Measurements from ENCODE around the gene OR5W2.
"Not testable (repeated sequence)": the region's sequence is repeated elsewhere in the genome, so short reads cannot be mapped to it uniquely, and the experiment has no call there.

OR5W2 gene

DNA sequence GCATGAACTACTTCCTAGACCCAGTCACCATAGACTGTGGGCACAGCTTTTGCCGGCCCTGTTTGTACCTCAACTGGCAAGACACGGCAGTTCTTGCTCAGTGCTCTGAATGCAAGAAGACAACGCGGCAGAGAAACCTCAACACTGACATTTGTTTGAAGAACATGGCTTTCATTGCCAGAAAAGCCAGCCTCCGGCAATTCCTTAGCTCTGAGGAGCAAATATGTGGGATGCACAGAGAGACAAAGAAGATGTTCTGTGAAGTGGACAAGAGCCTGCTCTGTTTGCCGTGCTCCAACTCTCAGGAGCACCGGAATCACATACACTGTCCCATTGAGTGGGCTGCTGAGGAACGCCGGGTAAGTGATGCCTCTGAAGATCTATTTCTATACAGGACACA lies 28.9 kb downstream of the OR5W2 start:
- H3K4me3 ChIP-seq (ENCODE audit: low read depth, low read length); H3K23ac ChIP-seq (ENCODE audit: low read length); DNase-seq; H2BK12ac ChIP-seq (ENCODE audit: low read length); H3K27me3 ChIP-seq (ENCODE audit: insufficient read depth, low read length); H4K12ac ChIP-seq (ENCODE audit: low read depth, low read length); H2AFZ ChIP-seq (ENCODE audit: insufficient read depth, low read length, poor library complexity); H3K79me2 ChIP-seq (ENCODE audit: control insufficient read depth, insufficient read depth, low read length, poor library complexity); H3K79me1 ChIP-seq (ENCODE audit: low read length); H2AK5ac ChIP-seq (ENCODE audit: low read length); H3K14ac ChIP-seq (ENCODE audit: low read length); H3K4me2 ChIP-seq (ENCODE audit: low read length); H3K4ac ChIP-seq (ENCODE audit: low read depth, low read length); H4K8ac ChIP-seq (ENCODE audit: low read depth, low read length); H3K27ac ChIP-seq (ENCODE audit: low read depth, low read length); H3K4me1 ChIP-seq (ENCODE audit: control insufficient read depth in 1 of 2, insufficient read depth in 2 of 2, low read length in 2 of 2); H3K9me3 ChIP-seq (ENCODE audit: insufficient read depth, low read depth, low read length); H3K36me3 ChIP-seq (ENCODE audit: control insufficient read depth in 1 of 2, insufficient read depth in 2 of 2, low read length in 2 of 2); H2BK5ac ChIP-seq (ENCODE audit: low read depth, low read length, poor library complexity); H3K9ac ChIP-seq (ENCODE audit: low read length); H3K18ac ChIP-seq (ENCODE audit: low read length); H4K91ac ChIP-seq (ENCODE audit: low read depth, low read length); H2BK120ac ChIP-seq (ENCODE audit: insufficient read depth, low read length, poor library complexity): not testable (repeated sequence)
- whole genome bisulfite sequencing (ENCODE audit: extremely low coverage, insufficient coverage, insufficient read length) = no CpG with 5 or more reads among the region's 9 CpGs

DNA sequence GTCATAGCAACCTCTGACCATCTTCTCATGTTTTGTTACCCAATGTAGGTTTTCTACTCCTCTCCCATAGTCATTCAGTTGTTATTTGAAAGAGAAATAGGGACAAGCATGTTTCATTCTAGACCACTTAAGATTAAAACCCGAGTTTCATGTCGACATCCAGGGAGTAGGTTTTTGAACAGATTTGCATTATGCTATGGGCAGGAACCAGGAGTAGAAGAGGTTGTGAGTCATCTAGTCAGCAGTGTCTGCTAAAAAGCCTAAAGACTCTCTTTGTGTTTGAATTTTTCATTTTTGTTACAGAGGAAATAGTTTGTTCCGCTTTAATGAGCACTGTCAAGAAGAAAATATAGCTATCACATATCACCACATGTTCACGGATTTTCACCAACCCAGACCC lies 29.4 kb downstream of the OR5W2 start:
- not testable (repeated sequence) for H2AFZ ChIP-seq (ENCODE audit: insufficient read depth, low read length, poor library complexity); H3K4ac ChIP-seq (ENCODE audit: low read depth, low read length); H3K27ac ChIP-seq (ENCODE audit: low read depth, low read length); H3K9me3 ChIP-seq (ENCODE audit: insufficient read depth, low read depth, low read length); H2BK5ac ChIP-seq (ENCODE audit: low read depth, low read length, poor library complexity); H3K23ac ChIP-seq (ENCODE audit: low read length); H4K12ac ChIP-seq (ENCODE audit: low read depth, low read length); H3K27me3 ChIP-seq (ENCODE audit: insufficient read depth, low read length); H3K18ac ChIP-seq (ENCODE audit: low read length); H3K79me2 ChIP-seq (ENCODE audit: control insufficient read depth, insufficient read depth, low read length, poor library complexity); H3K4me1 ChIP-seq (ENCODE audit: control insufficient read depth in 1 of 2, insufficient read depth in 2 of 2, low read length in 2 of 2); H3K9ac ChIP-seq (ENCODE audit: low read length); H4K91ac ChIP-seq (ENCODE audit: low read depth, low read length); H3K4me2 ChIP-seq (ENCODE audit: low read length); H3K36me3 ChIP-seq (ENCODE audit: control insufficient read depth in 1 of 2, insufficient read depth in 2 of 2, low read length in 2 of 2); H3K4me3 ChIP-seq (ENCODE audit: low read depth, low read length); H3K14ac ChIP-seq (ENCODE audit: low read length); H2BK120ac ChIP-seq (ENCODE audit: insufficient read depth, low read length, poor library complexity); H2BK12ac ChIP-seq (ENCODE audit: low read length); H2AK5ac ChIP-seq (ENCODE audit: low read length); DNase-seq; H4K8ac ChIP-seq (ENCODE audit: low read depth, low read length); H3K79me1 ChIP-seq (ENCODE audit: low read length)
- no CpG with 5 or more reads among the region's 4 CpGs for WGBS (ENCODE audit: extremely low coverage, insufficient coverage, insufficient read length)

DNA sequence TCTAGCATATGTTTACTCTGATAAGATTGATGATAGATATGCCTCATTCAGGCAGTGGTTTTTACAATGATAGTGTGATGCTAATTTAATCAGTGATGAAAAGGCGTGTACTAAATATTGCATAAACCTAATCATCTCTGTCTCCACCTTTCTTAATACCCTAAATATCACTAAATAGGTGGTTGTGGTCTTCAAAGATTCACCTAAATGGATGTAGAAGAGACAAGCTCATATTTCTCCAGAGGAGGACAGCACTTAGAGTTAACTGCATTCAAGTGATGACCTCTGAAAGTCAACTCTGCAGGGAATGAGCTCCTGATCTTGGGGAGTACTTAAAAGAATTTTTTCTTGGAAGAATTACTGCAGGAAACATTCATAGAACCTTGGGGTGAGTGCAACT lies 31.4 kb downstream of the OR5W2 start, which contains the start of gene TRIM51:
Gene TRIM51, plus strand, starts transcription at position 301 of the 400 bp plus-strand sequence. CDS start 2,132 bp downstream, outside the sequence.
- not testable (repeated sequence) for H3K4me2 ChIP-seq (ENCODE audit: low read length); H3K9ac ChIP-seq (ENCODE audit: low read length); H3K27ac ChIP-seq (ENCODE audit: low read depth, low read length); H3K4me3 ChIP-seq (ENCODE audit: low read depth, low read length); H3K36me3 ChIP-seq (ENCODE audit: control insufficient read depth in 1 of 2, insufficient read depth in 2 of 2, low read length in 2 of 2); H2BK120ac ChIP-seq (ENCODE audit: insufficient read depth, low read length, poor library complexity); H2BK12ac ChIP-seq (ENCODE audit: low read length); H3K4ac ChIP-seq (ENCODE audit: low read depth, low read length); H2AK5ac ChIP-seq (ENCODE audit: low read length); H3K4me1 ChIP-seq (ENCODE audit: control insufficient read depth in 1 of 2, insufficient read depth in 2 of 2, low read length in 2 of 2); H3K23ac ChIP-seq (ENCODE audit: low read length); H2BK5ac ChIP-seq (ENCODE audit: low read depth, low read length, poor library complexity); H4K12ac ChIP-seq (ENCODE audit: low read depth, low read length); H3K79me2 ChIP-seq (ENCODE audit: control insufficient read depth, insufficient read depth, low read length, poor library complexity); DNase-seq; H3K27me3 ChIP-seq (ENCODE audit: insufficient read depth, low read length); H3K9me3 ChIP-seq (ENCODE audit: insufficient read depth, low read depth, low read length); H3K14ac ChIP-seq (ENCODE audit: low read length); H2AFZ ChIP-seq (ENCODE audit: insufficient read depth, low read length, poor library complexity); H3K79me1 ChIP-seq (ENCODE audit: low read length); H4K91ac ChIP-seq (ENCODE audit: low read depth, low read length); H4K8ac ChIP-seq (ENCODE audit: low read depth, low read length); H3K18ac ChIP-seq (ENCODE audit: low read length)
- WGBS (ENCODE audit: extremely low coverage, insufficient coverage, insufficient read length) = no CpG with 5 or more reads among the region's 1 CpG

DNA sequence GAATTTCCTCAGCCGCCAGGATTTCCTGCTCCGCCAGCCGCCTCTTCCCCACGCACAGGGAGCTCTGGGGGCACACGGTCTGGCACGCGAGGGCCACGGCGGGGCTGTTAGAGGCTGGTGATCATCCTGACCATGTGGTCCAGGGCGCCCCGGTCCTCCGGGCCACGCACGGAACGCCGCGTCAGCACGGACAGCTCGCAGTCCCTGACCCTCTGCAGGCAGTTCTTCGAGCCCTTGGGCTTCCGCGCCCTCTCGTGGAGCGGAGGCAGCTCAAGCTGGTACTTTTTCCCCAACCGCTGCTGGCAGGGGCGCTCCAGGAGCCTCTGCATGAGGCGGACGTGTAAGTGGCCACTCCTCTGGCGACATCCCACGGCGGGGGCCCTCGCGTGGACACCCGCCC lies 41.2 kb downstream of the OR5W2 start:
- peaks cover 35% of the 10 kb centered on the region for H3K9me3 ChIP-seq (ENCODE audit: insufficient read depth, low read depth, low read length)
- not testable (repeated sequence) for H3K27ac ChIP-seq (ENCODE audit: low read depth, low read length); H2BK120ac ChIP-seq (ENCODE audit: insufficient read depth, low read length, poor library complexity); H3K18ac ChIP-seq (ENCODE audit: low read length); H3K4me2 ChIP-seq (ENCODE audit: low read length); H2BK12ac ChIP-seq (ENCODE audit: low read length); H3K4me1 ChIP-seq (ENCODE audit: control insufficient read depth in 1 of 2, insufficient read depth in 2 of 2, low read length in 2 of 2); H3K79me1 ChIP-seq (ENCODE audit: low read length); H2AFZ ChIP-seq (ENCODE audit: insufficient read depth, low read length, poor library complexity); H3K27me3 ChIP-seq (ENCODE audit: insufficient read depth, low read length); H3K36me3 ChIP-seq (ENCODE audit: control insufficient read depth in 1 of 2, insufficient read depth in 2 of 2, low read length in 2 of 2); H2BK5ac ChIP-seq (ENCODE audit: low read depth, low read length, poor library complexity); H3K14ac ChIP-seq (ENCODE audit: low read length); DNase-seq; H4K12ac ChIP-seq (ENCODE audit: low read depth, low read length); H2AK5ac ChIP-seq (ENCODE audit: low read length); H3K4me3 ChIP-seq (ENCODE audit: low read depth, low read length); H3K23ac ChIP-seq (ENCODE audit: low read length); H3K4ac ChIP-seq (ENCODE audit: low read depth, low read length); H3K79me2 ChIP-seq (ENCODE audit: control insufficient read depth, insufficient read depth, low read length, poor library complexity); H4K8ac ChIP-seq (ENCODE audit: low read depth, low read length); H3K9ac ChIP-seq (ENCODE audit: low read length); H4K91ac ChIP-seq (ENCODE audit: low read depth, low read length)
- no CpG with 5 or more reads among the region's 34 CpGs for WGBS (ENCODE audit: extremely low coverage, insufficient coverage, insufficient read length)

Data from trophoblast cell (in vitro differentiated cells and primary cell).